ENCODE measurements around the gene MTCH2.
"Not testable (repeated sequence)": the region's sequence is repeated elsewhere in the genome, so short reads cannot be mapped to it uniquely, and the experiment has no call there.

Gene MTCH2

DNA sequence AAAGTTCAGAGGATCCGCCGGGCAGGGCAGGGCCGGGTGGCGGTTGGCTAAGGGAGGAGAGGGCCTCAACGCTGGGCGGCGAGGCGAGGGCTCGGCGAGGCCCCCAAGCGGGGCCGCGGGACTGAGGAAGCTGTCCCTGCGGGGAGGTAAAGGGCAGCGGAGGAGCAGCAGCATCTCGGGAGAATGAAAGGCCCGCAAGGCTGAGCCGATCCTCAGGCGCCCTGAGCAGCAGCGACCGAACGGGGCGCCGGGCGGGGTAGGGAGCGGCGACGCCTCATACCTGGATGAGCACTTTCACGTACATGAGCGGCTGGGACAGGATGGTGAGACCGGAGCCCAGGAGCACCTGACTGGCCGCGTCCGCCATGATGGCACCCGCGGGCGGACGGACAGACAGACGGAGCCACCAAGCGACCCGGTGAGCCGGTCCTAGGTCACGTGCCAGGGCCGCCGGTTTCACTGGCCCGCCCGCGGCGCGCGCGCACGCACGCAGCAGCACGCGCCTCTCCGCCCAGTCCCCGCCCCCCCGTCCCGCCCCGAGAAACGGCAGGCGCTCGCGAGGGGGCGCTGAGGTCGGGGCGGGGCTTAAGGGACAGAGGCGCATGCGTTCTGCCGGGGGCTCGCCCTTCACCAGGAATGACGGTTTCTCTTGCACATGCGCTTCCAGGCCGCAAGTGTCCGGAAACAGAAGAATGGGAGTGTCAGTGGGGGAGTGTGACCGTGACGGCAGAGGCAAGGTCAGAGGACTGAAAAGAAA, at the start of gene MTCH2:
MTCH2 (minus strand) TSS at position 461 of the 757 bp plus-strand sequence; CDS start at position 367, 94 bp downstream.
- DNase-seq, result peak; percentile 86

DNA sequence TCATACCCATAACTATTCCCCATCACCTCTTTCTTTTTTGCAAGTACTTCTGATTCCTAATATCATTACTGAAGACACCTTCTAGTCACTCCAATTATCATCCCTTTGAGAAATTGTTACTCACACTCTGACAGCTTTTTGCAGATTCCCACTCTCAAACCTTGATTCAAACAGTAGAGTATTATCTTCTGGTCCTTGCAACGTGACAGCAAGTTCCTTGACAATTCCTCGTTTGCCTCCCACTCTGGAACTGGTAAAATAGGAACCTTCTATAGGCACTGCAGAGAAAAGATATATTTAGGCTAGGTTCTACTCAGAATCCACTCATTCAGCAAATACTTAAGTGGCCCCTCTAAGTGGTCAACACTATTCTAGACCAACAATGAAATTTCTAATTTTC, 49.6 kb upstream of the MTCH2 start:
- no peak for DNase-seq

DNA sequence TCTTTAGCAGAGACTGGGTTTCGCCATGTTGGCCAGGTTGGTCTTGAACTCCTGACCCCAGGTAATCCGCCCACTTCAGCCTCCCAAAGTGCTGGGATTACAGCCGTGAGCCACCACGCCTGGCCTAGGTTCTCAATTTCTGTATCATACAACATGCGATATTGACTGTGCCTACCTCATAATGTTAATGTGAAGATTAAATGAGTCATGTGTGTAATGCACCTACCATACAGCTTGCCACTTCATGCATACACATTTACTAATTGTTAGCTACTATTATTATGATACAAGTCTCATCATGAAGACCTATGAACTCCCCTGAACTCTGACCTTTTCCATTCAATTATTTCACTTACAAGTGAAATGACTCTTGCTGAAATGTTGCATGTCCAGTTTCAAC, 47.1 kb upstream of the MTCH2 start:
- DNase-seq, result no peak

DNA sequence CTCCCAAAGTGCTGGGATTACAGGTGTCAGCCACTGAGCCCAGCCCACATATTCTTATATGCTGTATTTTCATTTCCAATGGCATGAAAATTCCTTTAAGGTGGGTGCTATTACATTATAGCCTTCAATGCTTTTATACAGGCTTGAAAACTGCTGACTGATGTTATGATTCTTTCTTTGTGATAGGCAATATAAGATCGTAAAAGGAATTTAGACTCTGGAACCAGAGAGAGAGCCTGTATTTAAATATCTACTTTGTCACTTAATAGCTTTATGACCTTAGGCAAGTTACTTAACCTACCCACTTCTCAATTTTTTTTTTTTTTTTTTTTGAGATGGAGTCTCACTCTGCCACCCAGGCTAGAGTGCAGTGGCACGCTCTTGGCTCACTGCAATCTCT, 46.6 kb upstream of the MTCH2 start:
- no peak for DNase-seq

DNA sequence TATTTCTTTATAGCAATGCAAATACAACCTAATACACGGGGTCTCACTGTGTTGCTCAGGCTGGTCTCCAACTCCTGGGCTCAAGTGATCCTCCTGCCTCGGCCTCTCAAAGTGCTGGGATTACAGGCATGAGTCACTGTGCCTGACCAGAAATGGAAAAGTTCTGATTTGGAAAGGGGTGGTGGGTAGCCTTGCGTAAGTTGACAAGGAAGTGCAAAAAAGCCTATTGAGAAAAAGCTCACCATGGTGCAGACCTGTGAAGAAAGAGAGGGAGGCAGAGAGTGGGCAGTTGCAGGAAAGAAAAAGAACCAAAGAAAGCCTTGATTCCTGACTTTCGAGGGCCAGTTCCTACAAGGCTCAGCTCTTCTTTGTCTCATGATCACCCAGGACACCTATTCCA, 45.8 kb upstream of the MTCH2 start:
- DNase-seq, result no peak

DNA sequence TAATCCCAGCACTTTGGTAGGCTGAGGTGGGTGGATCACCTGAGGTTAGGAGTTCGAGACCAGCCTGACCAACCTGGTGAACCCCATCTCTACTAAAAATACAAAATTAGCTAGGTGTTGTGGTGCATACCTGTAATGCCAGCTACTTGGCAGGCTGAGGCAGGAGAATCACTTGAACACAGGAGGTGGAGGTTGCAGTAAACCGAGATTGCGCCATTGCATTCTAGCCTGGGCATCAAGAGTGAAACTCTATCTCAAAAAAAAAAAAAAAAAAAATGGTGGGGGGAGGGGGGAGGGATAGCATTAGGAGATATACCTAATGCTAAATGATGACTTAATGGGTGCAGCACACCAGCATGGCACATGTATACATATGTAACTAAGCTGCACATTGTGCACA, 44.3 kb upstream of the MTCH2 start:
- DNase-seq, result not testable (repeated sequence)

DNA sequence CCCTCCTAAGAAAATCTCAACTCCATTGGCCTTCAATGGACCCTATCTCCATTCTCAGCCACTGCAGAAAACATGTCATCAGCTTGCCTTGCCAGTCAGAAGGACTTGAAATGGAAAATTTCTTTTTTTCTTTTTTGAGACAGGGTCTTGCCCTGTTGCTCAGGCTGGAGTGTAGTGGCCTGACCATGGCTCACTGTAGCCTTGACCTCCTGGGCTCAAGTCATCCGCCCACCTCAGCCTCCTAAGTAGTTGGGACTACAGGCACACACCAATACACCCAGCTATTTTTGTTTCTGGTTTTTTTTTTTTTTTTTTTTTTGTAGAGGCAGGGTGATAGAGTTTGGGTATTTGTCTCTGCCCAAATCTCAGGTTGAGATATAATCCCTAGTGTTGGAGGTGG, 43.8 kb upstream of the MTCH2 start:
- no peak for DNase-seq

DNA sequence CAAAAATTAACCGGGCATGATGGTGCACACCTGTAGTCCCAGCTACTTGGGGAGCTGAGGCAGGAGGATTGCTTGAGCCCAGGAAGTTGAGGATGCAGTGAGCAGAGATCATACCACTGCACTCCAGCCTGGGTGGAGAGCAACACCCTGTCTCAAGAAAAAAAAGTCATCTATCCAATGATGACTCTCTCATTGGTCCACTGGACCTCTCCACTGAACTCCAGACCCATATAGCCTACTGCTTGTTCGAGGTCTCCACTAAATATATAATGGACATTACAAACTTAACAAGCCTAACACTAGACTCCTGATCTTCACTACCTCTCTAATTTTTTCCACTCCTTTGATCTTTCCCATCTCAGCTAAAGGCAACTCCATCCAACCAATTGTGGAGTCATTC, 33.5 kb upstream of the MTCH2 start:
- DNase-seq, result no peak

DNA sequence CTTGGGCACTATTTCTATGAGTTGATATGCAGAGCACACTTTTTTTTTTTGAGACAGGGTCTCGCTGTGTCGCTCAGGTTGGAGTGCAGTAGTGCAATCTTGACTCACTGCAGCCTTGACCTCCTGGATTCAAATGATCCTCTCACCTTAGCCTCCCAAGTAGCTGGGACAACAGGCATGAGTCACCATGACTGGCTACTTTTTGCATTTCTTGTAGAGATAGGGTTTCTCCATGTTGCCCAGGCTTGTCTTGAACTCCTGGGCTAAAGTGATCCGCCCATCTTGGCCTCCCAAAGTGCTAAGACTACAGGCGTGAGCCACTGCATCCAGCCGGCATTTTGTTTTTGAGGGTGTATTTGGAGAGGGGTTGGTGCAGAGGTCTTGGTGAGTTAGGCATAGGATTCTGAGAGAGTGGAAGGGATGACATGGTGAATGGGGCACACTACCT, 29.9 kb upstream of the MTCH2 start:
- no peak for DNase-seq

DNA sequence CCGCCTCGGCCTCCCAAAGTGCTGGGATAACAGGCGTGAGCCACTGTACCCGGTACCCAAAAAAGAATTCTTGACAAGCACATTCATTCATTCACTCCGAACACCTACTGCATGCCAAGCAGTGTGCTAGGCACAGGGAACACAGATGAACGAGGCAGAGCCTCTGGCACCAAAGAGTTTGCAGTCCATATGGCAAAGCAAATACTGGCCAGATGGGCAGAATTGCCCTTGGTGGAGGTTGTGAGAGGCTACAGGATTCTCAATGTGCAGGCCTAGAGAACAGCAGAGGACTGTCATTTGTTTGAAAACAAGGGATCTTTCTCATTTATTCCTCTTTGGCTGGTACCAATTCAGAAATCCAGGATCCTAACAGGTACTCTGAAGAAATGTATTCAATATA, 27.5 kb upstream of the MTCH2 start:
- peak; percentile 19 for DNase-seq

DNA sequence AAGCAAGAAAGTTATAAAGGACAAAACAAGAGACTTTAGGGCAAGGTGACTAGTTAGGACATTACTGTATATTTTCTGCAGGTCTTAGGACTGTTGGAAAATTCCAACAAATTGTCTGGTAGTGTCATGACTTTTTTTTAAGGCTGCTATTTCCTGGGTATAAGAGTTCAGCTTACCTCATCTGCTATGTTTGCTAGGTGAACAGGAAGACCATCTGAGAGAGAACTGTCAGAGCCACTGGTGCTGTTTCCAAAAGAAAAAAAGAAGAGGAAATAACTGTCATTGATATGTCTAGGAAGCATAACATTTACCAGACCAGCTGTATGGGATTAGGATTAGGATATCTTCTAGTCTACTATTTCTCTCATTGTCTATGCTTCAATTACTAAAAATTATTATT, 26.3 kb upstream of the MTCH2 start:
- no peak for DNase-seq

DNA sequence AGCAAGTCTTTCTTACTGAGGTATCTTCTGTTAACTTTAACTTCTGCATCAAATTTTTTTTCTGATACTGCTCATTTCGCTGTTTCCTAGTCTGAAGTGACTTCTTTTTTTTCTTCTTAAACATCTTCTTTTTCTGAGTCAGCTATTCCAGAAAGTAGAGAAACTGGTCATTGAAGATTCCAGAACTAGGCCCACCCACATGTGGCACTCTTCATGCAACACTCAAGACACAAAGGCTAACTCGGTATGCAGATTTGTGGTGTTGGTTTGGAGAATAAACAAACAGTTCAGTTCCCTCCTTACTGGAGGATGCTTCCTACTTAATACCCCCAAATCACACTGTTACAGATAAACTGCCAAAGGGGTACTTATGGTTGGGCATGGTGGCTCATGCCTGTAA, 25.2 kb upstream of the MTCH2 start:
- no peak for DNase-seq

DNA sequence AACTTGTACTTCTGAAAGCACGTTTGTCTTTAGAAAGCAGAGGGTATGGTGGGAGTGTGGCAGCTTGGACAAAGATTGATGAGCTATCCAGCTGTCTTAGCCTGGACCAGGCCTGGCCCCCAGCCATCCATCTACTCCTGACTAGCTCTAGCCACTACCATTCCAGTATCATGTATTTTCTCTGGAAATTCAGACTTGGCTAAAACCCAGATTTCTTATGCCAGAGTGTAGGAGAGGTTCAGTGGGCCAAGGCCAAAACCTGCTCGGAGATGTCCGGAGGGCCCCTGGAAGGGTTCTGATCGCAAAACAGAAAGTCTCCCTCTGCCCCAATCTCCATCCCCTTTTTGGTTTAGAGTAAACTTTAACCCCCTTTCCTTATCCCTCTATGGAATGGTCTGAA, 24.8 kb upstream of the MTCH2 start:
- no peak for DNase-seq

DNA sequence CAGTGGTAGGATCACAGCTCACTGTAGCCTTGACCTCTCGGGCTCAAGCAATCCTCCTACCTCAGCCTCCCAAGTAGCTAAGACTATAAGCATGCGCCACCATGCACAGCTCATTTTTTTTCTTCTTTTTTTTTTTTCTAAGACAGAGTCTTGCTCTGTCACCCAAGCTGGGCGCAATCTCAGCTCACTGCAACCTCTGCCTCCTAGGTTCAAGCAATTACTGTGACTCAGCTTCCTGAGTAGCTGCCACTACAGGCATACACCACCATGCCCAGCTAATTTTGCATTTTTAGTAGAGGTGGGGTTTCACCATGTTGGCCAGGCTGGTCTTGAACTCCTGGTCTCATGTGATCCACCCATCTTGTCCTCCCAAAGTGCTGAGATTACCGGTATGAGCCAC, 22.6 kb upstream of the MTCH2 start:
- not testable (repeated sequence) for DNase-seq

DNA sequence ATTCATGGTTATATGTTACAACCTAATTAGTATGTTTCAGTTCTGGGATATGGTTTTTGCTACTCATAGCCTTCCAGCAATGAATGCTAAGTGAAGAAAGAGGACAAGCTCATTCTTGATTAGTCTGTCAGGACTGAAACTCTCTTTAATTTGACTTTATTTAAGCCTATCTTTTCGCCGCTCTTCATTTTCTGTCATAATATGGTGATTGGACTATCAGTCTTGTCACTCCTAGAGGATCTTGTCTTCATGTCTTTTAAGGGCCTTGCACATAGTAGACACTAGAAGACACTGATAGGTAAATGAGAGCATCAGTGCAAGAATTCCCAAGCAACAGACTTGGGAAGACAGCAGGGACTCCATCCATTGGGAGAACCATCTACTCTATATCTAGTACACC, 18.9 kb upstream of the MTCH2 start:
- no peak for DNase-seq

DNA sequence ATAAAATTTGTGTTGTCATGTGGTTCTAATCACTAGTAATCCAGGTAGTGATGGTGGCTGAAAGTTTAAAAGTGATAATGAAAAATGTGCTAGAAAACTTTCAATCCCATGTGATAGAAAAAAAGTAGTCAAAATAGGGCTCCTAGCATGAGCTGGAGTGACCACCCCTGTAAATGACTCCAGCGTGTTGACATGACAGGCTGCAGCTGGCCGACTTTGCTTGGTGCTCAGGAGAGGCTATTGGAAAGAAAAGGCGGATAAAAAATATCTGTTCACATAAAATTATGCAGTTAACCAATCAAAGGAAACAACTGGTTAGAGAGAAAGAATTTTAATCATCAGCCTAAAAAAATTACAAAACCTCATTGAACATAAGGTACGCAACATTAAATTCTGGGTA, 16.9 kb upstream of the MTCH2 start:
- no peak for DNase-seq

DNA sequence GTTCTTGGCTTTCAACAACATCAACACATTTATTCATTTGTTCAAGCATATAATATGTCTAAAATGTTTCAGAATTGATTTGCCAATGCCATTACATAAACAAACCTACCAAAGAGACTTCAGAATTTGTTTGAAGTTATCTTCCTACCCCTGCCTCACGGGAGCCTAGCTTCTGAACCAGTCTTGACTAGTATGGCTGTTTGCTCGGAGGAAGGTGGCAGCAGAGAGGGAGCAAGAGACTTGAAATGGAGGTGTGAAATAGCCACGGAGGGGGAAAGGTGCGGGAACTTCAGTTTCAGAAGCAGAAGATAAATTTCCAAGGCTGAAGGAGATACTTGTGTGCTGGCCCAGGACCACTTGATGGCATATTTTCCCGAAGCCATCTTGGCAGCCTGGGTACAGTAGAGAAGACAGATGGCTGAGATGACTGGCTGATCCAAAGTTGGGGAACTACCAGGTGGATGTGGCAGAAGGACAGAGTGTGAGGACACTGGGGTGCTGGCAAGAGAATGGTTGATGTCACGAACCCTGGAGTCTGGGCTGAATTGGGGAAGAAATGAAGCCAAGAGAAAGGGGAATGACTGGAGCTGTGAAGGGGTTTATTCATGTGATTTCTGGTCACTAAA, 14.0 kb upstream of the MTCH2 start:
- no peak for DNase-seq

DNA sequence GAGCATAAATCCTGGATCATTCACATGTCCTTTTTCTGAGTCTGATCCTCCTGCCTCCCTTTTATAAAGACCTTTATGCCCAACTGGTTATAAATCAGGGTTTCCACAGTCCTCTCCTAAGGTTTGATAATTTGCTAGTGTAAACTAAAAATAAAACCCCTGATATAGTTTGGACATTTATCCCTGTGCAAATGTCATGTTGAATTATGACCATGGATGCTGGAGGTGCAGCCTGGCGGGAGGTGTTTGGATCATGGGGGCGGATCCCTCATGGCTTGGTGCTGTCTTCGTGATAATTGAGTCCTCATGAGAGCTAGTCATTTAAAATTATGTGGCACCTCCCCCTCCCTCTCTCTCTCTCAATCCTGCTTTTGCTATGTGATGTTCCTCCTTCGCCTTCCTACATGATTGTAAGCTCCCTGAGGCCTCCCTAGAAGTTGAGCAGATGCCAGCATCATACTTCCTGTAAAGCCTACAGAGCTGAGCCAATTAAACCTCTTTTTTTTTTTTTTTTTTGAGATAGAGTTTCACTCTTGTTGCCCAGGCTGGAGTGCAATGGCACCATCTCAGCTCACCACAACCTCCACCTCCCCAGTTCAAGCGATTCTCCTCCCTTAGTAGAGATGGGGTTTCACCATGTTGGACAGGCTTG, 9.6 kb upstream of the MTCH2 start:
- no peak for DNase-seq

DNA sequence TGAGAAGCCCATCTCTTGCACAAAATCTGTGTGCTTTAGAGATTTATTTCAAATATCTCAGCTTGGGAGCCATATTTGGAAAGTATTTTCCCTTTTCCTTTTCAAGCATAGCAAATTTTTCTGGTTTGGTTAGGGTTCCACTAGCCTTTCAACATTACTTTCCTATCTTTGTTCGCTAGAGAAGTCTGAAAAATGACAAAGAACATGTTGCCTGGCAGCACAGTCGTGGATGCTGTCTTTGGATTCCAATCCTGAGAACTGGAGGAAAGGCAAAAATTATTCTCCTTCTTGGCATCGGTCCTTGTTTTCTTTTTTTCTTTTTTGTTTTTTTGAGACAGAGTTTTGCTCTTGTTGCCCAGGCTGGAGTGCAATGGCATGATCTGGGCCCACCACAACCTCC, 6.9 kb upstream of the MTCH2 start:
- no peak for DNase-seq

DNA sequence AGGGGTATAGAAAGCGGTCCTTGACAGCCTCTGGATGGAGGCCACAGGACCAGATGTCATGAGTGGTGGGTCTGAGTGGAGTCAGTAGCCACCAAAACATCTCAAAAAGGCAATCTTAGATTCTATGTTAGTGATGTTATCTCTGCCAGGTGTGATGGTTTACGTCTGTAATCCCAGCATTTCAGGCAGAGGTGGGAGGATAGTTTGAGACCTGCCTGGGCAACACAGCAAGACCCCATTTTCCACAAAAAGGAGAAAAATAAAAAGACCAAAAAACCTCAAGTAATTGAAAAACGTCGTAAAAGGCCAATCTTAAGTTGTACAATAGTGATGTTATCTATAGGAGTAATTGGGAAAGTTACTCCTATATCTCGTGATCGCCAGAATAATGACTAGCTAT, 3.7 kb upstream of the MTCH2 start:
- DNase-seq, result no peak

DNA sequence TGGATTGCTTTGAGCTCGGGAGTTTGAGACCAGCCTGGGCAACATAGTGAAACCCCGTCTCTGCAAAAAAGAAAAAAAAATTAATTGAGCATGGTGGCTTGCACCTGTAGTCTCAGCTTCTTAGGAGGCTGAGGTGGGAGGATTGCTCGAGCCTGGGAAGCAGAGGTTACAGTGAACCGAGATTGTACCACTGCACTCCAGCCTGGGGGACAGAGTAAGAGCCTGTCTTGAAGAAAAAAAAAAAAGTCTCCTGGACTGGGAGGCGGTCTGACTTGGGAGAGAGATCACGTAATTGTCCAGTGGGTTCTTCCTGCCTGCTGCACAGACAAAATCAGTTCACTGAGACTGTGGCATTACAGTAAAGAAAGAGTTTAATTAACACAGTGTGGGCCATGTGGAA, 3.1 kb upstream of the MTCH2 start:
- no peak for DNase-seq

DNA sequence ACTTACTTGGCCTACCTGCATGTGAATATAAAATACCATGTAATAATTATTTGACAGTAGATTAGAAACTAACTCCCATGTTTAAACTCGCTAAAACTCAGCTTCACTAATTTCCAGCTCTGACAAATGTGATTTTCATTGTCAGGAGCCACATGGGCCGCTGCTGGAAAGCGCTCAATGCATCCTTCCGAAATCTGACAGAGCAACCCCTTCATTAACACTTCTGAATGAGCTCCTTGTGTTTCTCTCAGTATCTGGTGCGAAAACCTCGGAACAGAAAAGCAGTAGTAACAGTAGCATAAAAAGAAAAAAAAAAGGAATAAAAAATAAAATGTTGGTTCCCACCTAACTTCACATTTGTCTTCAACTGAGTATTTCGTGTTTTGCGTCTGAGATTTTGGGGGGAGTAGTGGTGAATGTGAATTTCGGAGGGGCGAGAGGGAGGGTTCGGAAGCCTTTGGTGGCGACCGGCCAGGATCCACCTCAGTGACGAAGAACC, 710 bp downstream of the MTCH2 start:
- DNase-seq, result no peak

DNA sequence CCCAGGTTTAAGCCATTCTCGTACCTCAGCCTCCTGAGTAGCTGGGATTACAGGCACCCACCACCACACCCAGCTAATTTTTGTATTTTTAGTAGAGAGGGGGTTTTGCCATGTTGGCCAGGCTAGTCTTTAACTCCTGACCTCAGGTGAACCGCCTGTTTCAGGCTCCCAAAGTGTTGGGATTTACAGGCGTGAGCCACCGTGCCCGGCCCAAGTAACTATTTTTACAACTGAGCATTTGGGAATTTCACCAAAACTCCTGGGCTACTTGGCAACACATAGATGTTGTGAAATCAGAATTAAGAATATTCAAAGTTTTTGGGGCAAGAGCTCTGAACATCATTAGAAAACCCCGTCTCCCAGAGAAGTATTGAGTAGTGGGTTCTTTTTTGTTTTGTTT, 1.9 kb downstream of the MTCH2 start:
- DNase-seq, result not testable (repeated sequence)

DNA sequence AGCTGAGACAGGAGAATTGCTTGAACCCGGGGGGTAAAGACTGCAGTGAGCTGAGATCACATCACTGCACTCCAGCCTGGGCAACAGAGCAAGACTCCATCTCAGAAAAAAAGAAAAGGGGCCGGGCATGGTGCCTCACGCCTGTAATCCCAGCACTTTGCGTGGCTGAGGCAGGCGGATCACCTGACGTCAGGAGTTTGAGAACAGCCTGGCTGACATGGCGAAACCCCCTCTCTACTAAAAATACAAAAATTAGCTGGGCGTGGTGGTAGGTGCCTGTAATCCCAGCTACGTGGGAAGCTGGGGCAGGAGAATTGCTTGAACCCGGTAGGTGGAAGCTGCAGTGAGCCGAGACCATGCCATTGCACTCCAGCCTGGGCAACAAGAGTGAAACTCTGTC, 6.0 kb downstream of the MTCH2 start:
- DNase-seq, result not testable (repeated sequence)
